HEK293 (cell line): ENCODE results near the gene ING1.

ENCODE experiments used
- CTCF ChIA-PET: fragments of 350-600 bp; formaldehyde crosslinking; extraction: SDS; loops from one replicate; lab custom pipeline; 2021; ENCODE audit warnings: antibody characterized with exemption; lab: Yijun Ruan, JAX
- POLR2A ChIA-PET: fragments of 300-600 bp; formaldehyde crosslinking; extraction: SDS; loops from one replicate; lab custom pipeline; 2020; ENCODE audit warnings: antibody characterized with exemption, inconsistent platforms; lab: Yijun Ruan, JAX
- H3K27ac ChIP-seq: fragments of 200-500 bp; sonication (Bioruptor generic); 2 replicates; pipeline ENCODE4 v1.5.1; 2014; ENCODE audit warnings: low read depth, low read length, control low read depth, inconsistent platforms; ENCODE audit errors: extremely low read depth
- H3K36me3 ChIP-seq, 2 experiments: fragments of 200-500 bp in 1 of 2; sonication (Bioruptor generic) in 1 of 2; 1 replicate in 1 of 2; 2 replicates in 1 of 2; pipeline ENCODE4 v1.5.1; 2014 to 2017; ENCODE audit warnings: inconsistent platforms in 2 of 2, low read length in 2 of 2; ENCODE audit not compliant: control insufficient read depth in 2 of 2, insufficient read depth in 1 of 2
- H3K4me1 ChIP-seq: fragments of 200-500 bp; sonication (Bioruptor generic); 2 replicates; pipeline ENCODE4 v1.5.1; 2014; ENCODE audit warnings: mild to moderate bottlenecking, low read length, inconsistent platforms; ENCODE audit not compliant: control insufficient read depth, insufficient read depth
- H3K4me3 ChIP-seq: 2 replicates; pipeline ENCODE4 v1.5.1; 2011; ENCODE audit warnings: low read depth, mild to moderate bottlenecking, control low read depth, low read length, moderate library complexity
- H3K9me3 ChIP-seq: fragments of 200-500 bp; sonication (Bioruptor generic); 2 replicates; pipeline ENCODE4 v1.5.1; 2014; ENCODE audit warnings: low read depth, low read length, inconsistent platforms; ENCODE audit not compliant: control insufficient read depth, insufficient read depth
- CTCF ChIP-seq: fragments of 450-650 bp; formaldehyde crosslinking; IDR thresholded peaks from 2 replicates; pipeline ENCODE4 v1.5.1; 2016; ENCODE audit warnings: missing biosample characterization, missing genetic modification characterization
- GLIS1 ChIP-seq: fragments of 450-650 bp; formaldehyde crosslinking; IDR thresholded peaks from 2 replicates; pipeline ENCODE4 v1.5.1; 2016; ENCODE audit warnings: missing biosample characterization, missing genetic modification characterization
- KLF17 ChIP-seq: fragments of 450-650 bp; formaldehyde crosslinking; IDR thresholded peaks from 2 replicates; pipeline ENCODE4 v1.5.1; 2016; ENCODE audit warnings: missing biosample characterization, missing genetic modification characterization
- KLF7 ChIP-seq: fragments of 450-650 bp; formaldehyde crosslinking; IDR thresholded peaks from 2 replicates; pipeline ENCODE4 v1.5.1; 2016; ENCODE audit warnings: missing biosample characterization, missing genetic modification characterization, borderline replicate concordance
- MEIS1 ChIP-seq: sonication (generic); formaldehyde crosslinking; IDR thresholded peaks from 2 replicates; pipeline ENCODE4 v1.8.1; 2022; ENCODE audit warnings: missing genetic modification reagents, mild to moderate bottlenecking, borderline replicate concordance
- MYNN ChIP-seq: fragments of 450-650 bp; formaldehyde crosslinking; IDR thresholded peaks from 2 replicates; pipeline ENCODE4 v1.5.1; 2016; ENCODE audit warnings: missing biosample characterization, missing genetic modification characterization, borderline replicate concordance
- OVOL3 ChIP-seq: fragments of 450-650 bp; formaldehyde crosslinking; IDR thresholded peaks from 2 replicates; pipeline ENCODE4 v1.5.1; 2016; ENCODE audit warnings: missing biosample characterization, missing genetic modification characterization
- PRDM1 ChIP-seq: fragments of 450-650 bp; formaldehyde crosslinking; IDR thresholded peaks from 2 replicates; pipeline ENCODE4; 2016; ENCODE audit warnings: missing biosample characterization, missing genetic modification characterization
- SP3 ChIP-seq: fragments of 450-650 bp; formaldehyde crosslinking; IDR thresholded peaks from 2 replicates; pipeline ENCODE4 v1.5.1; 2016; ENCODE audit warnings: missing biosample characterization, missing genetic modification characterization
- TCF7L2 ChIP-seq: IDR thresholded peaks from 2 replicates; pipeline ENCODE4 v1.6.1; 2011; ENCODE audit warnings: low read depth, mild to moderate bottlenecking, inconsistent platforms, low read length, moderate library complexity, borderline replicate concordance
- TRIM28 ChIP-seq: IDR thresholded peaks from 2 replicates; pipeline ENCODE4 v1.6.1; 2011; ENCODE audit warnings: low read length, control low read depth, borderline replicate concordance
- TSHZ1 ChIP-seq: fragments of 450-650 bp; formaldehyde crosslinking; IDR thresholded peaks from 2 replicates; pipeline ENCODE4 v1.5.1; 2016; ENCODE audit warnings: missing biosample characterization, missing genetic modification characterization, borderline replicate concordance
- YY2 ChIP-seq: fragments of 450-650 bp; formaldehyde crosslinking; IDR thresholded peaks from 2 replicates; pipeline ENCODE4 v1.5.1; 2016; ENCODE audit warnings: missing biosample characterization, missing genetic modification characterization
- ZBTB17 ChIP-seq: fragments of 450-650 bp; formaldehyde crosslinking; IDR thresholded peaks from 2 replicates; pipeline ENCODE4 v1.5.1; 2016; ENCODE audit warnings: missing biosample characterization, missing genetic modification characterization
- ZEB2 ChIP-seq: fragments of 450-650 bp; formaldehyde crosslinking; IDR thresholded peaks from 2 replicates; pipeline ENCODE4 v1.5.1; 2016; ENCODE audit warnings: missing biosample characterization, missing genetic modification characterization
- ZNF175 ChIP-seq: fragments of 450-650 bp; formaldehyde crosslinking; IDR thresholded peaks from 2 replicates; pipeline ENCODE4 v1.5.1; 2016; ENCODE audit warnings: missing biosample characterization, missing genetic modification characterization
- ZNF26 ChIP-seq: fragments of 450-650 bp; formaldehyde crosslinking; IDR thresholded peaks from 2 replicates; pipeline ENCODE4 v1.5.1; 2016; ENCODE audit warnings: missing biosample characterization, missing genetic modification characterization
- ZNF354C ChIP-seq: fragments of 450-650 bp; formaldehyde crosslinking; IDR thresholded peaks from 2 replicates; pipeline ENCODE4 v1.5.1; 2016; ENCODE audit warnings: missing biosample characterization, missing genetic modification characterization, low read depth, borderline replicate concordance
- ZNF362 ChIP-seq: fragments of 450-650 bp; formaldehyde crosslinking; IDR thresholded peaks from 2 replicates; pipeline ENCODE4 v1.5.1; 2016; ENCODE audit warnings: missing biosample characterization, missing genetic modification characterization
- ZNF394 ChIP-seq: fragments of 450-650 bp; formaldehyde crosslinking; IDR thresholded peaks from 2 replicates; pipeline ENCODE4 v1.5.1; 2016; ENCODE audit warnings: missing biosample characterization, missing genetic modification characterization, mild to moderate bottlenecking, moderate library complexity, borderline replicate concordance
- ZNF398 ChIP-seq: fragments of 450-650 bp; formaldehyde crosslinking; IDR thresholded peaks from 2 replicates; pipeline ENCODE4 v1.5.1; 2017; ENCODE audit warnings: missing biosample characterization, missing genetic modification characterization
- ZNF449 ChIP-seq: fragments of 450-650 bp; formaldehyde crosslinking; IDR thresholded peaks from 2 replicates; pipeline ENCODE4 v1.5.1; 2017; ENCODE audit warnings: missing biosample characterization, mild to moderate bottlenecking, missing genetic modification characterization, moderate library complexity
- ZNF530 ChIP-seq: fragments of 450-650 bp; formaldehyde crosslinking; IDR thresholded peaks from 2 replicates; pipeline ENCODE4 v1.5.1; 2016; ENCODE audit warnings: low read depth, missing biosample characterization, missing genetic modification characterization
- ZNF76 ChIP-seq: fragments of 450-650 bp; formaldehyde crosslinking; IDR thresholded peaks from 2 replicates; pipeline ENCODE4; 2016; ENCODE audit warnings: low read depth, missing biosample characterization, missing genetic modification characterization, borderline replicate concordance

ING1 gene

GRCh38 chr13:110714797-110715394 is 1.4 kb downstream of the ING1 start:
- Histone ChIP-seq H3K9me3 (no peaks in the 10 kb centered on the region), H3K36me3 (peaks cover 0 to 9% of the 10 kb centered on the region in 2 experiments; a peak in 1 of 3 replicates), H3K27ac (peak overlapping the region; percentile 82), H3K4me1 (peaks cover 2% of the 10 kb centered on the region; the same call in 1 of the 2 replicates), H3K4me3 (peak overlapping the region; percentile 78)
- ChIA-PET POLR2A (interaction anchor here (0.5 to 2.3 kb wide), 44 partner anchors 9 to 671 kb away, joined by 3 to 35 read pairs (median 4); partner anchors contain the start of genes ANKRD10, CARS2, COL4A1 and COL4A2), CTCF (interaction anchor here (0.6 kb wide), 2 partner anchors 97 to 126 kb away, joined by 3 read pairs; no protein-coding TSS in a partner anchor)
- TF ChIP-seq MYNN (tag by site-specific recombination): no peak
- TF ChIP-seq ZEB2 (tag by site-specific recombination): peak; percentile 96
- TF ChIP-seq TRIM28: no peak
- peak; percentile 82 for TF ChIP-seq ZNF394 (tag by site-specific recombination)
- TF ChIP-seq ZNF530: no peak
- TF ChIP-seq SP3: peak; percentile 31; the same call in 1 of the 2 replicates
- TF ChIP-seq MEIS1 (CRISPR knock-in tag): no peak
- peak; percentile 98; the same call in 1 of the 2 replicates for TF ChIP-seq ZNF362 (tag by site-specific recombination)
- no peak for TF ChIP-seq ZNF354C (tag by site-specific recombination)
- TF ChIP-seq ZBTB17: peak; percentile 78
- TF ChIP-seq KLF17: peak; percentile 84
- no peak for TF ChIP-seq ZNF26
- TF ChIP-seq GLIS1 (tag by site-specific recombination): peak; percentile 63; the same call in 1 of the 2 replicates
- TF ChIP-seq ZNF398: no peak
- TF ChIP-seq CTCF (tag by site-specific recombination): no peak
- TF ChIP-seq KLF7 (tag by site-specific recombination): peak; percentile 72; the same call in 1 of the 2 replicates
- TF ChIP-seq TSHZ1 (tag by site-specific recombination): peak; percentile 40; the same call in 1 of the 2 replicates
- TF ChIP-seq YY2 (tag by site-specific recombination): no peak
- peak; percentile 56 for TF ChIP-seq ZNF449 (tag by site-specific recombination)
- TF ChIP-seq OVOL3 (tag by site-specific recombination): no peak
- TF ChIP-seq PRDM1: peak; percentile 55; the same call in 1 of the 2 replicates
- TF ChIP-seq ZNF175: no peak
- TF ChIP-seq ZNF76 (tag by site-specific recombination): peak; percentile 71; the same call in 1 of the 2 replicates
- TF ChIP-seq TCF7L2: no peak
